ENCODE data around the gene TRMT10B. TPM values are rescaled to one million over a fixed set of nuclear protein-coding genes. Genes with fewer than 3 reads are reported as not detected.
"Not testable (repeated sequence)": the region's sequence is repeated elsewhere in the genome, so short reads cannot be mapped to it uniquely, and the experiment has no call there.

Gene TRMT10B
- total RNA-seq, 2 experiments from 2014 or later, result 13.9 to 14.3 TPM

- ChIA-PET CTCF (interaction anchor here (1.0 kb wide), 1 partner anchor 10 kb away, joined by 3 read pairs; no protein-coding TSS in a partner anchor), POLR2A (no interaction called here)
- Mint-ChIP-seq H3K4me1 (peaks cover 20% of the 10 kb centered on the region), H3K36me3 (ENCODE audit: low read depth) (peaks cover 12% of the 10 kb centered on the region), H3K4me3 (no peak overlapping the region), H3K27me3 (no peaks in the 10 kb centered on the region), H3K27ac (no peak overlapping the region), H3K9me3 (no peaks in the 10 kb centered on the region)
- DNase-seq, result no peak
Measured at GRCh38 chr9:37758747-37759146, 5.1 kb downstream of the TRMT10B start.

GRCh38 chr9:37760416-37761161 is 7.0 kb downstream of the TRMT10B start:
- Mint-ChIP-seq H3K27ac (no peak overlapping the region), H3K36me3 (ENCODE audit: low read depth) (peaks cover 25% of the 10 kb centered on the region), H3K27me3 (no peaks in the 10 kb centered on the region), H3K4me3 (no peak overlapping the region), H3K4me1 (peaks cover 5% of the 10 kb centered on the region), H3K9me3 (no peaks in the 10 kb centered on the region)
- ChIA-PET CTCF (interaction anchor here (0.7 kb wide), 1 partner anchor 548 kb away, joined by 3 read pairs; no protein-coding TSS in a partner anchor), POLR2A (no interaction called here)
- DNase-seq, result no peak

GRCh38 chr9:37761511-37761910 is 7.9 kb downstream of the TRMT10B start:
- Mint-ChIP-seq H3K36me3 (ENCODE audit: low read depth) (peaks cover 32% of the 10 kb centered on the region), H3K27ac (no peak overlapping the region), H3K4me3 (no peak overlapping the region), H3K9me3 (no peaks in the 10 kb centered on the region), H3K4me1 (no peaks in the 10 kb centered on the region), H3K27me3 (no peaks in the 10 kb centered on the region)
- ChIA-PET POLR2A (no interaction called here), CTCF (no interaction called here)
- DNase-seq, result no peak

- H3K36me3 Mint-ChIP-seq (ENCODE audit: low read depth), result peaks cover 42% of the 10 kb centered on the region
- H3K27me3 Mint-ChIP-seq, H3K9me3 Mint-ChIP-seq, DNase-seq, H3K4me3 Mint-ChIP-seq, POLR2A ChIA-PET, CTCF ChIA-PET, H3K4me1 Mint-ChIP-seq, H3K27ac Mint-ChIP-seq: not testable (repeated sequence)
Measured at GRCh38 chr9:37765263-37765662, 11.7 kb downstream of the TRMT10B start.

GRCh38 chr9:37769306-37769705 is 15.7 kb downstream of the TRMT10B start:
- CTCF ChIA-PET, result interaction anchor here (0.9 to 3.4 kb wide), 2 partner anchors 10 to 11 kb away, joined by 3 to 8 read pairs; no protein-coding TSS in a partner anchor
- H3K9me3 Mint-ChIP-seq, result no peaks in the 10 kb centered on the region
- peaks cover 52% of the 10 kb centered on the region for H3K36me3 Mint-ChIP-seq (ENCODE audit: low read depth)
- H3K27ac Mint-ChIP-seq, result no peak overlapping the region
- POLR2A ChIA-PET, result no interaction called here
- no peak for DNase-seq
- no peaks in the 10 kb centered on the region for H3K4me1 Mint-ChIP-seq
- no peaks in the 10 kb centered on the region for H3K27me3 Mint-ChIP-seq
- H3K4me3 Mint-ChIP-seq, result no peak overlapping the region

GRCh38 chr9:37769995-37770394 is 16.4 kb downstream of the TRMT10B start:
- Mint-ChIP-seq H3K9me3 (no peaks in the 10 kb centered on the region), H3K27ac (no peak overlapping the region), H3K4me1 (no peaks in the 10 kb centered on the region), H3K27me3 (no peaks in the 10 kb centered on the region), H3K4me3 (no peak overlapping the region), H3K36me3 (ENCODE audit: low read depth) (peaks cover 52% of the 10 kb centered on the region)
- CTCF ChIA-PET, result interaction anchor here (3.4 kb wide), 1 partner anchor 9 kb away, joined by 8 read pairs; no protein-coding TSS in a partner anchor
- POLR2A ChIA-PET, result no interaction called here
- DNase-seq, result no peak

- peaks cover 2% of the 10 kb centered on the region for H3K4me1 Mint-ChIP-seq
- H3K9me3 Mint-ChIP-seq, result no peaks in the 10 kb centered on the region
- peaks cover 61% of the 10 kb centered on the region for H3K36me3 Mint-ChIP-seq (ENCODE audit: low read depth)
- H3K27me3 Mint-ChIP-seq, result no peaks in the 10 kb centered on the region
- DNase-seq, result no peak
- POLR2A ChIA-PET, result no interaction called here
- H3K4me3 Mint-ChIP-seq, result no peak overlapping the region
- CTCF ChIA-PET, result interaction anchor here (0.6 to 0.7 kb wide), 2 partner anchors 13 to 17 kb away, joined by 3 read pairs; no protein-coding TSS in a partner anchor
- H3K27ac Mint-ChIP-seq, result peak overlapping the region; percentile 50
Measured at GRCh38 chr9:37775216-37775919, 21.8 kb downstream of the TRMT10B start.

GRCh38 chr9:37776328-37776727 is 22.7 kb downstream of the TRMT10B start:
- H3K9me3 Mint-ChIP-seq, result no peaks in the 10 kb centered on the region
- no peak overlapping the region for H3K27ac Mint-ChIP-seq
- no peak overlapping the region for H3K4me3 Mint-ChIP-seq
- ChIA-PET POLR2A (no interaction called here), CTCF (no interaction called here)
- H3K4me1 Mint-ChIP-seq, result peaks cover 7% of the 10 kb centered on the region
- peaks cover 63% of the 10 kb centered on the region for H3K36me3 Mint-ChIP-seq (ENCODE audit: low read depth)
- H3K27me3 Mint-ChIP-seq, result no peaks in the 10 kb centered on the region
- DNase-seq, result no peak

- no peak overlapping the region for H3K4me3 Mint-ChIP-seq
- CTCF ChIA-PET, result interaction anchor here (2.1 kb wide), 1 partner anchor 10 kb away, joined by 8 read pairs; no protein-coding TSS in a partner anchor
- POLR2A ChIA-PET, result no interaction called here
- peaks cover 27% of the 10 kb centered on the region for H3K4me1 Mint-ChIP-seq
- H3K27me3 Mint-ChIP-seq, result no peaks in the 10 kb centered on the region
- no peak overlapping the region for H3K27ac Mint-ChIP-seq
- H3K9me3 Mint-ChIP-seq, result no peaks in the 10 kb centered on the region
- peaks cover 72% of the 10 kb centered on the region for H3K36me3 Mint-ChIP-seq (ENCODE audit: low read depth)
- no peak for DNase-seq
Measured at GRCh38 chr9:37778534-37778933, 24.9 kb downstream of the TRMT10B start.

- Mint-ChIP-seq H3K4me1 (peaks cover 43% of the 10 kb centered on the region), H3K27ac (peak overlapping the region; percentile 99), H3K4me3 (peak overlapping the region; percentile 98), H3K36me3 (ENCODE audit: low read depth) (peaks cover 45% of the 10 kb centered on the region), H3K27me3 (no peaks in the 10 kb centered on the region), H3K9me3 (no peaks in the 10 kb centered on the region)
- POLR2A ChIA-PET, result interaction anchor here (0.6 to 1.6 kb wide), 2 partner anchors 17 to 426 kb away, joined by 3 to 7 read pairs; partner anchors contain the start of gene DCAF10
- DNase-seq, result no peak
- CTCF ChIA-PET, result interaction anchor here (1.2 to 1.7 kb wide), 3 partner anchors 10 to 13 kb away, joined by 3 to 6 read pairs (median 4); no protein-coding TSS in a partner anchor
Measured at GRCh38 chr9:37784291-37784615, 30.6 kb downstream of the TRMT10B start.

GRCh38 chr9:37784616-37785483 is 31.2 kb downstream of the TRMT10B start, which contains the start of gene EXOSC3:
TSS of gene EXOSC3 (minus strand) at chr9:37785064. CDS start at chr9:37785044, 20 bp downstream.
- POLR2A ChIA-PET, result interaction anchor here (1.6 kb wide), 1 partner anchor 16 kb away, joined by 7 read pairs; the partner anchor contains the start of gene DCAF10
- H3K36me3 Mint-ChIP-seq (ENCODE audit: low read depth), result peaks cover 39% of the 10 kb centered on the region
- H3K4me1 Mint-ChIP-seq, result peaks cover 43% of the 10 kb centered on the region
- no peaks in the 10 kb centered on the region for H3K9me3 Mint-ChIP-seq
- peak within 1 kb of the TSS; percentile 98 for H3K4me3 Mint-ChIP-seq
- CTCF ChIA-PET, result interaction anchor here (0.7 to 1.7 kb wide), 4 partner anchors 10 to 254 kb away, joined by 3 to 6 read pairs (median 4); no protein-coding TSS in a partner anchor
- peak; percentile 91 for DNase-seq
- peak within 1 kb of the TSS; percentile 99 for H3K27ac Mint-ChIP-seq
- no peaks in the 10 kb centered on the region for H3K27me3 Mint-ChIP-seq

- ChIA-PET CTCF (interaction anchor here (0.9 kb wide), 1 partner anchor 13 kb away, joined by 3 read pairs; no protein-coding TSS in a partner anchor), POLR2A (no interaction called here)
- Mint-ChIP-seq H3K9me3 (no peaks in the 10 kb centered on the region), H3K27ac (no peak overlapping the region), H3K27me3 (no peaks in the 10 kb centered on the region), H3K4me3 (no peak overlapping the region), H3K36me3 (ENCODE audit: low read depth) (peaks cover 20% of the 10 kb centered on the region), H3K4me1 (peaks cover 31% of the 10 kb centered on the region)
- DNase-seq, result no peak
Measured at GRCh38 chr9:37787059-37787458, 33.5 kb downstream of the TRMT10B start.
